WTC11 (cell line): Measurements from ENCODE around the gene ZDHHC1. TPM values are rescaled to one million over a fixed set of nuclear protein-coding genes. Genes with fewer than 3 reads are reported as not detected.

Experiments
- ATAC-seq: fragments of 200-7000 bp; cut with Tn5 transposase; 2 replicates; pipeline ENCODE4 v1.10.0; 2021; ENCODE audit warnings: mild to moderate bottlenecking, moderate library complexity
- CTCF ChIA-PET: fragments of 300-600 bp; sonication (Branson Sonifier 250); formaldehyde crosslinking; loops from one replicate; lab custom pipeline; 2021; ENCODE audit warnings: antibody characterized with exemption; lab: Charles Lee
- POLR2A ChIA-PET: fragments of 350-600 bp; sonication (Branson Sonifier 250); formaldehyde crosslinking; loops from one replicate; lab custom pipeline; 2021; ENCODE audit warnings: antibody characterized with exemption; lab: Charles Lee
- DNase-seq: peaks from one replicate; pipeline ENCODE4 v3.0.0; 2021; ENCODE audit warnings: low spot score
- H3K27ac Mint-ChIP-seq: 2 replicates; pipeline ENCODE4 v1.8.0; 2021; ENCODE audit warnings: mixed read lengths
- H3K27me3 Mint-ChIP-seq: 2 replicates; pipeline ENCODE4 v1.8.0; 2021; ENCODE audit warnings: low read depth, mild to moderate bottlenecking, moderate library complexity, mixed read lengths
- H3K36me3 Mint-ChIP-seq: 2 replicates; pipeline ENCODE4 v1.8.0; 2021; ENCODE audit warnings: mixed read lengths
- H3K4me1 Mint-ChIP-seq: 2 replicates; pipeline ENCODE4 v1.8.0; 2022; ENCODE audit warnings: mixed read lengths
- H3K4me3 Mint-ChIP-seq: 2 replicates; pipeline ENCODE4 v1.8.0; 2021; ENCODE audit warnings: mild to moderate bottlenecking, moderate library complexity, mixed read lengths
- H3K9me3 Mint-ChIP-seq: 2 replicates; pipeline ENCODE4 v1.8.0; 2021; ENCODE audit warnings: mixed read lengths
- AR ChIP-seq: fragments of 250-450 bp; sonication (Bioruptor Pico); IDR thresholded peaks from 2 replicates; pipeline ENCODE4 v1.9.0; 2021; ENCODE audit warnings: mild to moderate bottlenecking
- ATF3 ChIP-seq: sonication (generic); formaldehyde crosslinking; conservative IDR thresholded peaks from 2 replicates; pipeline ENCODE4 v1.8.1; 2022; ENCODE audit warnings: mild to moderate bottlenecking, missing genetic modification reagents
- CREM ChIP-seq: sonication (generic); formaldehyde crosslinking; IDR thresholded peaks from 2 replicates; pipeline ENCODE4 v1.8.1; 2022; ENCODE audit warnings: mild to moderate bottlenecking, missing genetic modification reagents, moderate library complexity
- ERG ChIP-seq: fragments of 250-450 bp; sonication (Bioruptor Pico); IDR thresholded peaks from 2 replicates; pipeline ENCODE4 v1.8.0; 2021; ENCODE audit warnings: mild to moderate bottlenecking
- ETV6 ChIP-seq: sonication (generic); formaldehyde crosslinking; IDR thresholded peaks from 2 replicates; pipeline ENCODE4 v1.8.1; 2022; ENCODE audit warnings: mild to moderate bottlenecking, missing genetic modification reagents
- FOXJ3 ChIP-seq: sonication (generic); formaldehyde crosslinking; IDR thresholded peaks from 2 replicates; pipeline ENCODE4 v1.9.0; 2021; ENCODE audit warnings: missing genetic modification reagents, mild to moderate bottlenecking, borderline replicate concordance
- FOXP1 ChIP-seq: sonication (generic); formaldehyde crosslinking; IDR thresholded peaks from 2 replicates; pipeline ENCODE4 v1.8.0; 2022; ENCODE audit warnings: missing genetic modification reagents, mild to moderate bottlenecking, moderate library complexity, borderline replicate concordance
- GTF2I ChIP-seq: fragments of 250-450 bp; sonication (Bioruptor Pico); conservative IDR thresholded peaks from 2 replicates; pipeline ENCODE4 v1.4.0; 2021; ENCODE audit warnings: mild to moderate bottlenecking
- HMGA2 ChIP-seq: fragments of 250-450 bp; sonication (Bioruptor Pico); IDR thresholded peaks from 2 replicates; pipeline ENCODE4 v1.4.0; 2021; ENCODE audit warnings: mild to moderate bottlenecking, moderate library complexity
- JAZF1 ChIP-seq: fragments of 250-450 bp; sonication (Bioruptor Pico); IDR thresholded peaks from 2 replicates; pipeline ENCODE4 v1.9.0; 2021; ENCODE audit warnings: moderate library complexity, mild to moderate bottlenecking, inconsistent platforms
- MXD4 ChIP-seq: fragments of 250-450 bp; sonication (Bioruptor Pico); IDR thresholded peaks from 2 replicates; pipeline ENCODE4 v1.8.0; 2021; ENCODE audit warnings: mild to moderate bottlenecking, moderate library complexity, borderline replicate concordance
- MYBL2 ChIP-seq: sonication (generic); formaldehyde crosslinking; IDR thresholded peaks from 2 replicates; pipeline ENCODE4 v1.8.1; 2023; ENCODE audit warnings: mild to moderate bottlenecking, moderate library complexity, missing genetic modification reagents
- PRDM15 ChIP-seq: sonication (generic); formaldehyde crosslinking; IDR thresholded peaks from 2 replicates; pipeline ENCODE4 v1.8.0; 2022; ENCODE audit warnings: missing genetic modification reagents
- SOX15 ChIP-seq: fragments of 250-450 bp; sonication (Bioruptor Pico); IDR thresholded peaks from 2 replicates; pipeline ENCODE4 v1.9.0; 2021; ENCODE audit warnings: mild to moderate bottlenecking
- TCF7 ChIP-seq: sonication (generic); formaldehyde crosslinking; IDR thresholded peaks from 2 replicates; pipeline ENCODE4 v1.8.0; 2022; ENCODE audit warnings: mild to moderate bottlenecking, low read depth, missing genetic modification reagents, moderate library complexity
- TEAD4 ChIP-seq: sonication (generic); formaldehyde crosslinking; IDR thresholded peaks from 2 replicates; pipeline ENCODE4 v1.8.0; 2022; ENCODE audit warnings: mild to moderate bottlenecking, missing genetic modification reagents
- TP53 ChIP-seq: sonication (generic); formaldehyde crosslinking; IDR thresholded peaks from 2 replicates; pipeline ENCODE4 v1.8.1; 2023; ENCODE audit warnings: mild to moderate bottlenecking, missing genetic modification reagents
- ZNF121 ChIP-seq: sonication (generic); formaldehyde crosslinking; IDR thresholded peaks from 2 replicates; pipeline ENCODE4 v1.8.0; 2023; ENCODE audit warnings: missing genetic modification reagents
- ZNF232 ChIP-seq: sonication (generic); formaldehyde crosslinking; IDR thresholded peaks from 2 replicates; pipeline ENCODE4 v1.8.0; 2022; ENCODE audit warnings: mild to moderate bottlenecking, missing genetic modification reagents
- ZNF281 ChIP-seq: sonication (generic); formaldehyde crosslinking; IDR thresholded peaks from 2 replicates; pipeline ENCODE4 v1.8.0; 2023; ENCODE audit warnings: mild to moderate bottlenecking, missing genetic modification reagents
- ZNF396 ChIP-seq: fragments of 250-450 bp; sonication (Bioruptor Pico); IDR thresholded peaks from 2 replicates; pipeline ENCODE4 v1.8.0; 2021; ENCODE audit warnings: mild to moderate bottlenecking, moderate library complexity, borderline replicate concordance
- ZNF416 ChIP-seq: fragments of 250-450 bp; sonication (Bioruptor Pico); IDR thresholded peaks from 2 replicates; pipeline ENCODE4 v1.9.0; 2021; ENCODE audit warnings: mild to moderate bottlenecking, inconsistent platforms
- ZNF512 ChIP-seq: sonication (generic); formaldehyde crosslinking; IDR thresholded peaks from 2 replicates; pipeline ENCODE4 v1.8.1; 2022; ENCODE audit warnings: missing genetic modification reagents, borderline replicate concordance
- total RNA-seq: library from RNA; stranded (reverse); gene quantifications from 3 replicates; pipeline ENCODE4 v1.2.3, GENCODE V29; 2021

Gene ZDHHC1
- total RNA-seq, 1 experiment from 2014 or later: 4.2 TPM

- TF ChIP-seq ZNF121 (CRISPR knock-in tag): no peak
- TF ChIP-seq CREM (CRISPR knock-in tag): peak; percentile 59
- 0 out of 2 replicates have a peak, but pooled peaks have one; percentile 29 for TF ChIP-seq ZNF232 (CRISPR knock-in tag)
- no peak for TF ChIP-seq JAZF1 (CRISPR knock-in tag)
- peak; percentile 82 for TF ChIP-seq FOXP1 (CRISPR knock-in tag)
- TF ChIP-seq MYBL2 (CRISPR knock-in tag): 0 out of 2 replicates have a peak, but pooled peaks have one; percentile 36
- no peak for TF ChIP-seq TP53 (CRISPR knock-in tag)
- TF ChIP-seq FOXJ3: no peak
- TF ChIP-seq SOX15: no peak
- TF ChIP-seq MXD4 (CRISPR knock-in tag): no peak
Measured at GRCh38 chr16:67415872-67416793, at the start of gene ZDHHC1 (continued).

GRCh38 chr16:67464565-67464964 is 48.3 kb upstream of the ZDHHC1 start:
- Mint-ChIP-seq H3K36me3 (no peaks in the 10 kb centered on the region), H3K4me3 (no peak overlapping the region), H3K27ac (no peak overlapping the region), H3K9me3 (no peaks in the 10 kb centered on the region), H3K27me3 (no peaks in the 10 kb centered on the region), H3K4me1 (peaks cover 5% of the 10 kb centered on the region)
- ATAC-seq (no peak), DNase-seq (no peak)
- POLR2A ChIA-PET: interaction anchor here (0.5 kb wide), 1 partner anchor 213 kb away, joined by 3 read pairs; no protein-coding TSS in a partner anchor
- CTCF ChIA-PET: interaction anchor here (2.0 to 3.1 kb wide), 5 partner anchors 8 to 138 kb away, joined by 7 to 48 read pairs (median 22); partner anchors contain the start of genes KCTD19 and LRRC36
- TF ChIP-seq ATF3 (CRISPR knock-in tag): no peak
- no peak for TF ChIP-seq GTF2I
- TF ChIP-seq ZNF396 (CRISPR knock-in tag): no peak
- no peak for TF ChIP-seq AR (CRISPR knock-in tag)
- TF ChIP-seq HMGA2 (CRISPR knock-in tag): no peak
- TF ChIP-seq ZNF416: no peak
- no peak for TF ChIP-seq ZNF121 (CRISPR knock-in tag)
- no peak for TF ChIP-seq FOXP1 (CRISPR knock-in tag)
- TF ChIP-seq PRDM15 (CRISPR knock-in tag): no peak
- TF ChIP-seq TEAD4 (CRISPR knock-in tag): no peak
- TF ChIP-seq ZNF281 (CRISPR knock-in tag): no peak
- TF ChIP-seq TCF7: no peak
- no peak for TF ChIP-seq ETV6 (CRISPR knock-in tag)
- TF ChIP-seq ZNF512: no peak
- TF ChIP-seq ERG (CRISPR knock-in tag): no peak
